Esophagus (tissue), 2 donors: ENCODE data around the gene MOB3C. TPM values are rescaled to one million over a fixed set of nuclear protein-coding genes. Genes with fewer than 3 reads are reported as not detected.

Experiments
- H3K27ac ChIP-seq, 2 donors: one replicate each; pipeline ENCODE4 v1.5.1; 2013; ENCODE audit warnings: low read depth in 2 of 2, mild to moderate bottlenecking in 2 of 2, inconsistent platforms in 1 of 2, low read length in 1 of 2, moderate library complexity in 1 of 2
- H3K27me3 ChIP-seq, 2 donors: one replicate each; pipeline ENCODE4 v1.6.1; 2013; ENCODE audit warnings: low read length in 2 of 2, control low read depth in 1 of 2, mild to moderate bottlenecking in 1 of 2; ENCODE audit not compliant: insufficient read depth in 2 of 2, control insufficient read depth in 1 of 2
- H3K36me3 ChIP-seq, 2 donors: one replicate each; pipeline ENCODE4 v1.6.1; 2013; ENCODE audit warnings: low read length in 1 of 2; ENCODE audit not compliant: control insufficient read depth in 2 of 2, insufficient read depth in 2 of 2
- H3K4me1 ChIP-seq, 2 donors: one replicate each; pipeline ENCODE4 v1.6.1; 2013; ENCODE audit warnings: low read length in 1 of 2; ENCODE audit not compliant: control insufficient read depth in 2 of 2, insufficient read depth in 2 of 2
- H3K4me3 ChIP-seq, 2 donors: one replicate each; pipeline ENCODE4 v1.5.1; 2013; ENCODE audit warnings: low read length in 2 of 2, mild to moderate bottlenecking in 2 of 2, low read depth in 1 of 2, moderate library complexity in 1 of 2
- H3K9me3 ChIP-seq, 2 donors: one replicate each; pipeline ENCODE4 v1.6.1; 2013; ENCODE audit warnings: mild to moderate bottlenecking in 2 of 2, low read depth in 1 of 2, low read length in 1 of 2, moderate library complexity in 1 of 2; ENCODE audit not compliant: control insufficient read depth in 2 of 2, insufficient read depth in 1 of 2
- WGBS, 2 donors: extraction: QIAGEN DNeasy Blood & Tissue Kit; methylation state at CpG; one replicate each; pipeline ENCODE4 v1.1.7; 2013; 5-methylcytosine and 5-hydroxymethylcytosine counted together
- polyA plus RNA-seq, 2 donors: library from polyadenylated mRNA; stranded (reverse); fragments of 200-250 nt; gene quantifications; one replicate each; pipeline ENCODE4 v1.2.3, GENCODE V29; 2013
- donor health status: healthy with polysubstance abuse.
- donor health status: Bipolar disorder and iron deficiency.

MOB3C gene
- polyA plus RNA-seq, 2 donors = 6.9 to 7.5 TPM

GRCh38 chr1:46601257-46602007 is 15.2 kb downstream of the MOB3C start:
- peaks cover 5 to 6% of the 10 kb centered on the region in 2 donors for H3K4me1 ChIP-seq

DNA sequence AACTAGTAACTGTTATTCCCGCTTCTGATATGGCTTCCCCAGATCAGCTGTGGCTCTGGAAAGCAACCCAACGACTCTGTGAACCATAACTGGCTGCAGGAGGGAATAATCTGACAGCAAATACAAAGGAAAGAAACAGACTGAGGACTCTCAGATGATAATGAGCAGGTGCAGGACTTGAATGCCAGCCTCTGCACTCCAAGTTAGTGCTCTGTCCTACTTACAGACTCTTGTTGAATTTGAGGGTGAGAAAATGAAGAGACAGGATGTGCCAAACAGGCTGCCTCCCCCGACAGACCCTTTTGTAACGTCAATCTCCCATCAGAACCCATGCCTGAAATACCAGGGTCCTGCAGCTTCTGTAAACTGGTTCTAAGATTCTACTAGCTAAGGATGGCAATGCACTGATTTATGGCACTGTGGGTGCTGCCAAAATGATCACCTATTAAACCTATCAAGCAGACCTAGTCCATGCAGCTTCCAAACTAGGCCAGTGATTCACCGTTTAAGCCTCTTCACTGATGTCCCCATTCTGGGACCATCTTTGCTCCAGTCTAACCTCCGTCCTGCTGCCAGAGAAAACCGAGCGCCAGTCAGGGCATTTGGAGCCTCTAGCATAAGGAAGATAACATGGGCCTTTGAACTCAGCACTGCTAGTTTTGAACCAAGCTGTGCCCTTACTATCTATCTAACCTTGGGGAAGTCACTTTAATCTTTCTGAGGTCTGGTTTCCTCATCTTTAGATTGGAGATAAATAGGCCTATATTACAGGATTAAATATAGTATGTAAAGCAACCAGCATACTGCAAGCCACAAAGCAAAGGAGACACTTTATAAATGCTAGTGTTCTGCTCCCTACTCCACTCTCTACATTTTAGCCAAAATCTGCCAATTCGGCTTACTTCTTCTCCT is 17.3 kb downstream of the MOB3C start:
- WGBS, 2 donors = 78 to 85% methylated on average over 9 of the region's 9 CpGs
- no peaks in the 10 kb centered on the region for H3K9me3 ChIP-seq
- H3K27me3 ChIP-seq = no peaks in the 10 kb centered on the region
- no peak overlapping the region for H3K4me3 ChIP-seq
- H3K36me3 ChIP-seq = no peaks in the 10 kb centered on the region
- H3K27ac ChIP-seq = no peak overlapping the region
- H3K4me1 ChIP-seq = peaks cover 5 to 6% of the 10 kb centered on the region in 2 donors

More at GRCh38 chr1:46601257-46602007, 15.2 kb downstream of the MOB3C start:
- Histone ChIP-seq H3K27ac (no peak overlapping the region), H3K36me3 (no peaks in the 10 kb centered on the region), H3K4me3 (no peak overlapping the region), H3K27me3 (no peaks in the 10 kb centered on the region), H3K9me3 (no peaks in the 10 kb centered on the region)
- WGBS, 2 donors = 82 to 92% methylated on average over 3 of the region's 3 CpGs

DNA sequence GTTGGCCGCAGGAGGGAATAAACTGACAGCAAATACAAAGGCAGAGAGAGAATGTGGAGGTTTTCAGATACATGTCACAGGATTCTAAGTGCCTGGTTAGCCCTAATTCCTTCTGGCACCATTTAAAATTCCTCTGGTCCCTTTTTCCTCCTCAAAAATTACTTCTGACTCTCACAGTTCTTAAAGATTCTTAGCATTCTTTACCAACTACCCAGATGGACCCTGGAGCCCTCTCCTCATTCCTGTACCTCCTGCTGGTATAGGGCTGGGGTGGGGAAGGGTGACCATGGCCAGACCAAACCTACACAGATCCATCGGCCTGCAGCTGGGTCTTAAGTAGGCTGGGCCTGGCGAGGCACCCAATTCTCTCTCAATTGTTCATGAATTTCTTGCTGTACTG is 19.8 kb downstream of the MOB3C start:
- Histone ChIP-seq H3K27ac (no peak overlapping the region), H3K4me1 (peaks cover 0 to 2% of the 10 kb centered on the region in 2 donors)

GRCh38 chr1:46596036-46596435 is 20.6 kb downstream of the MOB3C start:
- Histone ChIP-seq H3K9me3 (no peaks in the 10 kb centered on the region), H3K36me3 (peaks cover 3 to 12% of the 10 kb centered on the region in 2 donors), H3K27me3 (no peaks in the 10 kb centered on the region), H3K4me1 (peaks cover 0 to 2% of the 10 kb centered on the region in 2 donors), H3K4me3 (no peak overlapping the region), H3K27ac (no peak overlapping the region)
- WGBS, 2 donors = 93 to 100% methylated on average over 1 of the region's 1 CpG

More for the DNA sequence above, 19.8 kb downstream of the MOB3C start:
- H3K4me3 ChIP-seq = no peak overlapping the region
- WGBS, 2 donors = 87 to 91% methylated on average over 3 of the region's 3 CpGs
- no peaks in the 10 kb centered on the region for H3K9me3 ChIP-seq
- H3K36me3 ChIP-seq = peaks cover 0 to 6% of the 10 kb centered on the region in 2 donors
- no peaks in the 10 kb centered on the region for H3K27me3 ChIP-seq

DNA sequence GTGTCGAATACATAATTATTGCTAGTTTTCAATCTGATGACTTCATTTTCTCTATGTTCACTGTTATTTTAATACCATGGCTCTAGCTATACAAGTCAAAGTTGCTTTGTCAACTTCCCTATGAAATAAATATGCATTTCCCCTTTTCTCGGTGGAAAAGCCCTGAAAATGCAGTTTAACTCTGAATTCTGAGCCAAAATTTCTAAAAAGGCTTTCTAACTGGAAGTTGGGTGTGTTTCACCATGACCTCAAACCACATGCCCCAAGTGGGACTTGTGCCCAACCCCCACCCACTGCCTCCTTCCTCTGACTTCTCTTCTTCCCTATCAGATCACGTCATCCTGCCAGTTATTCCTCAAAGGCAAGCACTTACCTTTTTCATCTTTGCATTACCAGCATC is 21.5 kb downstream of the MOB3C start:
- Histone ChIP-seq H3K4me1 (peaks cover 0 to 2% of the 10 kb centered on the region in 2 donors), H3K27ac (no peak overlapping the region), H3K4me3 (no peak overlapping the region), H3K9me3 (no peaks in the 10 kb centered on the region), H3K36me3 (peaks cover 6 to 15% of the 10 kb centered on the region in 2 donors), H3K27me3 (no peaks in the 10 kb centered on the region)
- 66 to 68% methylated on average over 3 of the region's 3 CpGs for WGBS, 2 donors

DNA sequence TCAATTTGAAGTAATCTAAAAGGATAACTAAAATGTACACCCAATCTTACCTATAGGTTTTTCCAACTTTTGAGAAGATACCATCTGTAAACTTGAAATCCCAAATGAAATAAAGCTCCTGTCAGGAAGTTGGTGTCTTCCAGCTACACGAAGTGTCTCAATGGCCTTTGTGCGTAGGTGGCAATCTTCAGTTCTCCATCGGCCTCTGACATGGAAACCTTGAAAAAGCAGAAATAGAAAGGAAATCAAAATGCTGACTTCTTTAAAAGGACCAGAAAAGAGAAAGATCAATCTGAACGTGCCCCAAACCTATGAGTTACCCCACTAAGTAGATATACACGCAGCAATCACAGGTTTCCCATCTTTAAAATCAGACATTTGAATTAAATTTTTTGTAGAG is 22.5 kb downstream of the MOB3C start:
- Histone ChIP-seq H3K27me3 (no peaks in the 10 kb centered on the region), H3K36me3 (peaks cover 12 to 20% of the 10 kb centered on the region in 2 donors)
- WGBS, 2 donors = 90 to 93% methylated on average over 5 of the region's 5 CpGs

DNA sequence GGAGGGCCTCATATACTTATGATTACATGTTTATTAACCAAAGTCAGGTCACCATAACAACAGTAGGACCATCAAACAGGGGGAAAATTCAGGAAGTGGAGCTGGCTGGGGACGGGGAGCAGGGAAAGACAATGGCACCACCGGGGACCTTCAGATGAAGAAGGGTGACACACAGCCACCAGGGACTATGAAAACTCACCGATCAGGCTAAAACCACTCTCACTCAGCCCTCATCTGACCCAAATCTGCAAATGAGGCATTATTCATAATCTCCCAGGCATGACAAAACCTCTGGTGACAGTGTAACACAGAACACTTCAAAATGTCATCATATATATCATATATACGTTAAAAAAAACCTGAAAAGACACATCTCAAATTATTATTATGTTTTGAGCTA is 23.8 kb downstream of the MOB3C start:
- Histone ChIP-seq H3K9me3 (no peaks in the 10 kb centered on the region), H3K27me3 (no peaks in the 10 kb centered on the region), H3K4me3 (no peak overlapping the region), H3K4me1 (no peaks in the 10 kb centered on the region), H3K27ac (no peak overlapping the region), H3K36me3 (peaks cover 12 to 23% of the 10 kb centered on the region in 2 donors)
- WGBS, 2 donors = 82 to 84% methylated on average over 4 of the region's 4 CpGs

More for the DNA sequence above, 22.5 kb downstream of the MOB3C start:
- peaks cover 0 to under 1% of the 10 kb centered on the region in 2 donors for H3K4me1 ChIP-seq
- no peaks in the 10 kb centered on the region for H3K9me3 ChIP-seq
- H3K4me3 ChIP-seq = no peak overlapping the region
- no peak overlapping the region for H3K27ac ChIP-seq

- 91 to 93% methylated on average over 3 of the region's 3 CpGs for WGBS, 2 donors
- Histone ChIP-seq H3K36me3 (peaks cover 12 to 33% of the 10 kb centered on the region in 2 donors), H3K4me3 (no peak overlapping the region), H3K27ac (no peak overlapping the region), H3K27me3 (no peaks in the 10 kb centered on the region), H3K4me1 (no peaks in the 10 kb centered on the region), H3K9me3 (peaks cover 0 to 2% of the 10 kb centered on the region in 2 donors)
Observed at GRCh38 chr1:46589529-46589928, 27.1 kb downstream of the MOB3C start.

- Histone ChIP-seq H3K9me3 (peaks cover 0 to 2% of the 10 kb centered on the region in 2 donors), H3K4me3 (no peak overlapping the region), H3K4me1 (no peaks in the 10 kb centered on the region), H3K36me3 (peaks cover 18 to 36% of the 10 kb centered on the region in 2 donors), H3K27me3 (no peaks in the 10 kb centered on the region), H3K27ac (no peak overlapping the region)
- WGBS, 2 donors = 89 to 90% methylated on average over 7 of the region's 7 CpGs
Observed at GRCh38 chr1:46587069-46587468, 29.5 kb downstream of the MOB3C start.
